HepG2 (cell line): Measurements from ENCODE around the gene SLC1A2. TPM values are rescaled to one million over a fixed set of nuclear protein-coding genes. Genes with fewer than 3 reads are reported as not detected.

Source experiments
- ATAC-seq: fragments of 200-7000 bp; cut with Tn5 transposase; 3 replicates; pipeline ENCODE4 v1.9.1; 2020; ENCODE audit warnings: mild to moderate bottlenecking, moderate library complexity
- BruUV-seq: library from RNA; stranded (reverse); fragments of 400-500 nt; replicated peaks from 2 replicates; lab custom pipeline; 2021; lab: Mats Ljungman, UMichigan
- CTCF ChIA-PET: fragments of 300-600 bp; formaldehyde crosslinking; extraction: SDS; loops from one replicate; lab custom pipeline; 2021; ENCODE audit warnings: low total read pairs, inconsistent platforms, low intra/inter-chr PET ratio; lab: Yijun Ruan, JAX
- POLR2A ChIA-PET: fragments of 350-600 bp; sonication (Branson Sonifier 250); formaldehyde crosslinking; loops from one replicate; lab custom pipeline; 2020; ENCODE audit warnings: antibody characterized with exemption, inconsistent platforms; lab: Yijun Ruan, JAX
- DNase-seq: peaks from one replicate; pipeline ENCODE4 v3.0.0-alpha.2; 2015; ENCODE audit warnings: low spot score
- FAIRE-seq: peaks from 3 replicates; lab custom pipeline; 2011; peaks lifted over from hg19 to GRCh38; lab: Jason Lieb, UNC
- H2AFZ ChIP-seq: one replicate; pipeline ENCODE4 v1.6.1; 2011; ENCODE audit warnings: low read length, inconsistent platforms
- H3K27ac ChIP-seq: fragments of 300-600 bp; 3 replicates; pipeline ENCODE4 v1.8.0; 2011; ENCODE audit warnings: mixed run types, mild to moderate bottlenecking, mixed read lengths, low read length, inconsistent platforms; ENCODE audit not compliant: insufficient read depth; ENCODE audit errors: extremely low read length
- H3K27me3 ChIP-seq, 2 experiments: fragments of 200-600 bp in 1 of 2; 2 replicates in 1 of 2; 3 replicates in 1 of 2; pipeline versions ENCODE4 v1.6.0 to v1.8.0; 2011; ENCODE audit warnings: low read length in 2 of 2, mild to moderate bottlenecking in 2 of 2, moderate library complexity in 2 of 2, inconsistent platforms in 1 of 2; ENCODE audit not compliant: insufficient read depth in 2 of 2, control insufficient read depth in 1 of 2
- H3K36me3 ChIP-seq, 2 experiments: fragments of 200-600 bp in 1 of 2; replicated peaks in 1 of 2; 2 replicates in 1 of 2; 3 replicates in 1 of 2; pipeline versions ENCODE4 v1.5.1 to v1.8.0; 2011; ENCODE audit warnings: low read length in 2 of 2, inconsistent platforms in 1 of 2; ENCODE audit not compliant: insufficient read depth in 2 of 2, control insufficient read depth in 1 of 2
- H3K4me1 ChIP-seq: 2 replicates; pipeline ENCODE4 v1.5.1; 2012; ENCODE audit warnings: low read length, inconsistent platforms; ENCODE audit not compliant: insufficient read depth
- H3K4me2 ChIP-seq: 2 replicates; pipeline ENCODE4 v1.6.0; 2011; ENCODE audit warnings: low read depth, low read length, inconsistent platforms
- H3K4me3 ChIP-seq, 3 experiments: fragments of 200-600 bp in 1 of 3; sonication (generic), shearing (Covaris generic) in 1 of 3; replicated peaks in 1 of 3; 2 replicates each; pipeline ENCODE4 v1.5.1; 2011 to 2016; ENCODE audit warnings: low read length in 3 of 3, inconsistent platforms in 2 of 3, low read depth in 2 of 3, mild to moderate bottlenecking in 2 of 3, control low read depth in 1 of 3, mixed read lengths in 1 of 3; ENCODE audit not compliant: insufficient read depth in 1 of 3
- H3K79me2 ChIP-seq: one replicate; pipeline ENCODE4 v1.6.1; 2011; ENCODE audit warnings: low read length, inconsistent platforms; ENCODE audit not compliant: insufficient read depth
- H3K9ac ChIP-seq: 2 replicates; pipeline ENCODE4 v1.6.0; 2011; ENCODE audit warnings: mild to moderate bottlenecking, low read depth, low read length, inconsistent platforms; ENCODE audit not compliant: insufficient read depth
- H3K9me3 ChIP-seq: 2 replicates; pipeline ENCODE4 v1.5.1; 2012; ENCODE audit warnings: mild to moderate bottlenecking, low read length
- H4K20me1 ChIP-seq: 2 replicates; pipeline ENCODE4 v1.6.0; 2011; ENCODE audit warnings: inconsistent platforms, mild to moderate bottlenecking, low read length, moderate library complexity; ENCODE audit not compliant: insufficient read depth
- AGO1 ChIP-seq: fragments of 200-400 bp; formaldehyde crosslinking; IDR thresholded peaks from 2 replicates; pipeline ENCODE4 v1.6.1; 2017; ENCODE audit warnings: mild to moderate bottlenecking, low read depth, low read length, moderate library complexity; ENCODE audit not compliant: poor library complexity, severe bottlenecking
- ATF4 ChIP-seq, 2 experiments: fragments of 450-650 bp in 1 of 2; sonication (generic) in 1 of 2; formaldehyde crosslinking; IDR thresholded peaks; 2 replicates each; pipeline versions ENCODE4 v1.5.0 to v1.8.0; 2020 to 2022; ENCODE audit warnings: mild to moderate bottlenecking in 1 of 2, missing genetic modification reagents in 1 of 2
- CEBPG ChIP-seq: IDR thresholded peaks from 2 replicates; pipeline ENCODE4 v1.6.1; 2016
- CERS6 ChIP-seq: sonication (generic); formaldehyde crosslinking; IDR thresholded peaks from 2 replicates; pipeline ENCODE4 v1.5.0; 2020; ENCODE audit warnings: missing genetic modification reagents
- FOXA3 ChIP-seq: IDR thresholded peaks from 2 replicates; pipeline ENCODE4 v1.6.1; 2016; ENCODE audit warnings: missing genetic modification reagents, missing compliant biosample characterization
- NFATC3 ChIP-seq: sonication (generic); formaldehyde crosslinking; IDR thresholded peaks from 2 replicates; pipeline ENCODE4 v1.5.1; 2020; ENCODE audit warnings: mild to moderate bottlenecking, missing genetic modification reagents
- PRDM15 ChIP-seq: sonication (generic); formaldehyde crosslinking; IDR thresholded peaks from 2 replicates; pipeline ENCODE4 v1.4.0; 2020; ENCODE audit warnings: missing genetic modification reagents
- RBAK ChIP-seq: sonication (generic); formaldehyde crosslinking; IDR thresholded peaks from 2 replicates; pipeline ENCODE4 v1.5.1; 2020; ENCODE audit warnings: mild to moderate bottlenecking, missing genetic modification reagents
- SP5 ChIP-seq: IDR thresholded peaks from 2 replicates; pipeline ENCODE4 v1.6.1; 2016; ENCODE audit warnings: low read depth, borderline replicate concordance
- ZBTB38 ChIP-seq: sonication (generic); formaldehyde crosslinking; IDR thresholded peaks from 2 replicates; pipeline ENCODE4 v1.5.1; 2020; ENCODE audit warnings: mild to moderate bottlenecking, missing genetic modification reagents
- ZNF598 ChIP-seq: sonication (generic); formaldehyde crosslinking; IDR thresholded peaks from 2 replicates; pipeline ENCODE4 v1.5.1; 2020; ENCODE audit warnings: mild to moderate bottlenecking, missing genetic modification reagents, borderline replicate concordance
- ZNF772 ChIP-seq: sonication (generic); formaldehyde crosslinking; IDR thresholded peaks from 2 replicates; pipeline ENCODE4 v1.5.0; 2020; ENCODE audit warnings: mild to moderate bottlenecking, missing genetic modification reagents
- WGBS: methylation state at CpG from one replicate; pipeline ENCODE4 v1.1.6; 2017; ENCODE audit warnings: low lambda C conversion rate; 5-methylcytosine and 5-hydroxymethylcytosine counted together
- in situ Hi-C: cut with HindIII; loops from 2 replicates; pipeline ENCODE4 v1.10.0; 2017; ENCODE audit warnings: low pct_unique_long_range_greater_than_20kb; ENCODE audit not compliant: extremely low pct_ligation_motif_present
- intact Hi-C: fragments of 100-400 bp; cut with micrococcal nuclease; formaldehyde crosslinking; loops from one replicate; pipeline ENCODE4 v1.10.0; 2022; ENCODE audit not compliant: unreplicated experiment
- polyA plus RNA-seq, 8 experiments: library from polyadenylated mRNA; depleted of rRNA in 3 of 8; stranded (reverse) in 7 of 8; unstranded in 1 of 8; fragments of >200 nt; fragmentation: Illumina TruSeq in 4 of 8; extraction: Trizol in 4 of 8; gene quantifications; 2 replicates each; pipeline versions ENCODE4 v1.2.1 to v1.2.3, GENCODE V29; 2011 to 2016; ENCODE audit warnings: low read depth in 4 of 8, missing spikeins in 1 of 8, mixed read lengths in 1 of 8; ENCODE audit not compliant: insufficient read depth in 1 of 8
- total RNA-seq, 5 experiments: library from RNA; depleted of rRNA; stranded (reverse); fragments of >200 nt; fragmentation: Illumina TruSeq; extraction: Trizol; gene quantifications; 2 replicates each; pipeline ENCODE4 v1.2.3, GENCODE V29; 2016; ENCODE audit warnings: low read depth in 1 of 5

SLC1A2 gene
- total and polyA plus RNA-seq, 2 of the 13 experiments (the other 11 are each of a cell fraction or from before 2014, with no cell fraction given), result 23.2 to 43.2 TPM

- peaks cover 8% of the 10 kb centered on the region for H3K4me1 ChIP-seq
- H3K36me3 ChIP-seq, result no peaks in the 10 kb centered on the region
- H3K27me3 ChIP-seq, result no peaks in the 10 kb centered on the region; a peak in 1 of 5 replicates
- intact Hi-C loops (no loop called here), in situ Hi-C loops (no loop called here)
- no peak overlapping the region for H3K4me3 ChIP-seq
- no peak overlapping the region for H2AFZ ChIP-seq
- ChIA-PET POLR2A (no interaction called here), CTCF (no interaction called here)
- no peak for FAIRE-seq
- no peaks in the 10 kb centered on the region for H4K20me1 ChIP-seq
- ATAC-seq, result no peak
- TF ChIP-seq FOXA3 (CRISPR knock-in tag), result no peak
- no peak for TF ChIP-seq ZBTB38 (CRISPR knock-in tag)
- no peak for TF ChIP-seq ZNF772 (CRISPR knock-in tag)
- TF ChIP-seq CERS6 (CRISPR knock-in tag), result no peak
- TF ChIP-seq CEBPG (CRISPR knock-in tag), result no peak
- no peak for TF ChIP-seq SP5 (CRISPR knock-in tag)
- no peak for TF ChIP-seq RBAK
- no peak for TF ChIP-seq NFATC3
- no peak for TF ChIP-seq ZNF598
- TF ChIP-seq PRDM15 (CRISPR knock-in tag), result no peak
- TF ChIP-seq AGO1, result no peak
- no peak for TF ChIP-seq ATF4 (CRISPR knock-in tag; IDR thresholded peaks at IDR 0.05)
- H3K9ac ChIP-seq, result no peak overlapping the region
- no peaks in the 10 kb centered on the region for H3K79me2 ChIP-seq
- no TSS peak for BruUV-seq
- 51% methylated on average over 4 of the region's 4 CpGs for WGBS
- DNase-seq, result no peak
- no peak overlapping the region for H3K4me2 ChIP-seq
- no peaks in the 10 kb centered on the region for H3K9me3 ChIP-seq
- no peak overlapping the region for H3K27ac ChIP-seq
Measured at GRCh38 chr11:35245056-35245455, 174.3 kb downstream of the SLC1A2 start.
